Activated naive CD4-positive, alpha-beta T cell (primary cell): ENCODE measurements around the gene ABHD1.
"Not testable (repeated sequence)": the region's sequence is repeated elsewhere in the genome, so short reads cannot be mapped to it uniquely, and the experiment has no call there.

ENCODE experiments used
- DNase-seq, 4 experiments: peaks; one replicate each; lab custom pipeline; 2025; lab: John Stamatoyannopoulos, UW

ABHD1 gene

DNA sequence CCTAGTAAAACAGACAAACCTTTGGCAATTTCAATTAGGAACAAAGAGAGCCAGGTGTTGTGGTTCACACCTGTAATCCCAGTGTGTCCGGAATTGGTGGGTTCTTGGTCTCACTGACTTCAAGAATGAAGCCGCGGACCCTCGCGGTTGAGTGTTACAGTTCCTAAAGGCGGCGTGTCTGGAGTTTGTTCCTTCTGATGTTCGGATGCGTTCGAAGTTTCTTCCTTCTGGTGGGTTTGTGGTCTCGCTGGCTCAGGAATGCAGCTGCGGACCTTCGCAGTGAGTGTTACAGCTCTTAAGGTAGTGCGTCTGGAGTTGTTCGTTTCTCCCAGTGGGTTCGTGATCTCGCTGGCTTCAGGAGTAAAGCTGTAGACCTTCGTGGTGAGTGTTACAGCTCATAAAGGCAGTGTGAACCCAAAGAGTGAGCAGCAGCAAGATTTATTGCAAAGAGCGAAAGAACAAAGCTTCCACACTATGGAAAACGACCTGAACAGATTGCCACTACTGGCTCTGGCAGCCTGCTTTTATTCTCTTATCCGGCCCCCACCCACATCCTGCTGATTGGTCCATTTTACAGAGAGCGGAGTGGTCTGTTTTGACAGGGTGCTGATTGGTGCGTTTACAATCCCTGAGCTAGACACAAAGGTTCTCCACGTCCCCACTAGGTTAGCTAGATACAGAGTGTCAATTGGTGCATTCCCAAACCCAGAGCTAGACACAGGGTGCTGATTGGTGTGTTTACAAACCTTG lies 12.8 kb upstream of the ABHD1 start:
- not testable (repeated sequence) for DNase-seq

DNA sequence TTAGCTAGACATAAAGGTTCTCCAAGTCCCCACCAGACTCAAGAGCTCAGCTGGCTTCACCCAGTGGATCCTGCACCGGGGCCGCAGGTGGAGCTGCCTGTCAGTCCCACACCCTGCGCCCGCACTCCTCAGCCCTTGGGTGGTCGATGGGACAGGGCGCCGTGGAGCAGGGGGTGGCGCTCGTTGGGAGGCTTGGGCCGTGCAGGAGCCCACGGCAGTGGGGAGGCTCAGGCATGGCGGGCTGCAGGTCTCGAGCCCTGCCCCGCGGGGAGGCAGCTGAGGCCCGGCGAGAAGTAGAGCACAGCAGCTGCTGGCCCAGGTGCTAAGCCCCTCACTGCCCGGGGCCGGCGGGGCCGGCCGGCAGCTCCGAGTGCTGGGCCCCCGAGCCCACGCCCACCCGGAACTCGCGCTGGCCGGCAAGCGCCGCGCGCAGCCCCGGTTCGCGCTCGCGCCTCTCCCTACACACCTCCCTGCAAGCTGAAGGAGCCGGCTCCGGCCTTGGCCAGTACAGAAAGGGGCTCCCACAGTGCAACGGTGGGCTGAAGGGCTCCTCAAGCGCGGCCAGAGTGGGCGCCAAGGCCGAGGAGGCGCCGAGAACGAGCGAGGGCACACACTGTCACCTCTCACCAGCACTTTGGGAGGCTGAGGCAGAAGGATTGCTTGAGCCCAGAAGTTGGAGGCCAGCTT lies 12.1 kb upstream of the ABHD1 start:
- not testable (repeated sequence) for DNase-seq

DNA sequence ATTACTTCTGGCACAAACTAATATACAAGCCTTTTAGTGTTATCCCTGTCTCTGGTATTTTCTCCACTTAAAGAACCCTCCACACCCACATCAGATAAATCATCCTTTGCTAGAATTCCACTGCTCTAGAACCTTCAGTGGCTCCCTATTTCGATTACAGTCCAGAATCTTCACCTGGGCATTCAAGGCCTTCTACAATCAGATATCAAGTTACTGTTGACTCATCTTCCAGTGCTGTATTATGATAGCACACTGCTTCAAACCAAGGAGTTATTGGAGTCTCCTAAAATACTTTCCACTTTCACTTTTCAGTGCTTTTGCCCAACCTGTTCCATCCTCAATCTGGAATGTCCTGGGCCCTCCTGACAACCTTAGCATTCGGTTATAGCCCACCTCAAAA lies 8.1 kb upstream of the ABHD1 start:
- DNase-seq, result no peak

DNA sequence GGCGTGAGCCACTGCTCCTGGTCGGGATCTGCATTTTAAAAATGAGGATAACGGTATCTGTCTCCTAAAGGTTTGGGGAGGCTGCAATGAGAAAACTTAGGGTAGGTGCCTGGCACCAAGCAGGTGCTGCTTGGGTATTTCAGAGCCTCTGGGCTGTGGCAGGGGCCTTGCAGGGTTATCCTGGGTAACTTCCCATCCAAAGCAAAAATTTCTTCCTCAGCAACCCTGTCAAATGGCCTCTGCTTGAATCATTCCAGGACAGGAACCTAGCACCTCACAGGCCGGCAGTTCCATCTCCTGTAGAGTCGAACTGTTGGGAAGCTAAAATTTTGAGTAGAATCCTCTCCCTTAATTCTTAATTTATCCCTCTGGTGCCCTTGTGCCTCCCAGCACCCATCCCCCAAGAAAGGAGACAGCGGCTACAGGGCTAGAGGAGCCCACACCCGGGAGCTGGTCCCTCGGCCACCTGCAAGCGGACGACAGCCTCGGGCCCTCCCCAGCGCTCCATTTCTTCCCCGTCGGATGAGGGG lies 5.6 kb upstream of the ABHD1 start:
- no peak for DNase-seq

DNA sequence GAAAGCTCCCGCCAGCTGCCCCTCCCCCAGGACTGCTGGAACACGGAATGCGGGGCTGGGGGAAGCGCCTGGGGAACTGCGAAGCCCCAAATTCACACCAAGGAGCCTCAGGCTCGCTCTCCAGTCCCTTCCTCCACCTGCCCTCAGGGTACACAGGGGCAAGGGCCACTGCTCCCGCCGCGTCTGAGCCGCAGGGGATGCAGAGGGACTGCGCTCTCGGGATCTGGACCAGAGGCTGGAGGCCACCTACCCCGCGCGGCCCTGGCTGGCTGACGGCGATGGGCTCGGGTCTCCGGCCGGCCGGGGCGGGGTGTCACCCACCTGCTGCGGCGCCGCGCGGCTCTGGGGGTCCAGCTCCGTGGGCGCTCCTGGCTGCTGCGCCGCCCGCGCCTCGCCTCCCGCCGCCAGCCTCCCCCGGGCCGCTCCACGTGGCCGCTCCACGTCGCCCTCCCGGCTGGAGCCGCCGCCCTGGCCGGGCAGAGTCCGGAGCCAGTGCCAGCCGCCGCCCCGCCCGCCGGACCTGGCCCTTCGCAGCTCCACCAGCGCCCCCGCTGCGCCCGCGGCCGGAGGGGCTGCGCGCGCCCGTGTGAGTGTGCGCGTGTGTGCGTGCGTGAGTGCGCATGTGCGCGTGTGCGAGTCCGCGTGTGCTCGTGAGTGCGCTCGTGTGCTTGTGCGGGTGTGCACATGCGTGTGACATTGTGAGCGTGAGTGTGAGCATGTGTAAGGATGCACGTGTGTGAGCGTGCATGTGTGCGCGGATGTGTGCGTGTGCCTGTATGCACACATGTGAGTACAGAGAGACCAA lies 4.9 kb upstream of the ABHD1 start, which contains the start of gene CGREF1:
Gene CGREF1 (minus strand): TSS at position 604 of the 805 bp plus-strand sequence. CDS start 14,762 bp downstream, outside the sequence.
- no peak for DNase-seq

DNA sequence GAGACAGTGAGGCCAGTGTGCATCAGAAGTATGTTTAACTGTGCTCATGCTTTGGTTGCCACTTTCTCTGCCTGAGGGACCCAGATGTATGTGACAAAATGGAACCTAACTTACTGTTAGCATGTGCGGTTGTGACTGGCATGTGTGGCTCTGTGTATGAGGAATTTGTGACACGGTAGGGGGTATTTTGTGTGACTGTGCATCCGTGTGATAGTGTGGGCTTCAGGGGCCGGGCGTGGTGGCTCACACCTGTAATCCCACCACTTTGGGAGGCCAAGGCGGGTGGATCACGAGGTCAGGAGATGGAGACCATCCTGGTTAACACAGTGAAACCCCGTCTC lies 4.3 kb upstream of the ABHD1 start:
- not testable (repeated sequence) for DNase-seq

DNA sequence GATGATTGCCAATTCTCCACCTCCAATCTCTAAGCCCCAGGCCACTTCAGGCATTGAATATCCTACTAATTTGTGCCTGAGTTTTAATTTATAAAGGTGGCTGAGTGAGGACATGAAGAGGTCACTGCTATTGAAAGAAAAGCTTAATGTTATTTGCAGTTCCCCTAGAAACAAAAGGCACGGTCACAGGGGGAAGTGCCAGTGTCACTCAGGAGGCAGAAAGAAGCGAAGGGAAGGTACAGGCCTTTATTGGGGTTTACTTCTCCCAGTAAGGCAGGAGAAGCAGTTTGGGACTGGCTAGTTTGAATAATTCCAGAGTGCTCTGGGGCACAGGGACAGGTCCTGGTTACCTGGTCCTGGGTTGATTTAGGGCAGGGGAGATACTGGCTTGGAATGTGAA lies 1.7 kb upstream of the ABHD1 start:
- DNase-seq, result no peak

DNA sequence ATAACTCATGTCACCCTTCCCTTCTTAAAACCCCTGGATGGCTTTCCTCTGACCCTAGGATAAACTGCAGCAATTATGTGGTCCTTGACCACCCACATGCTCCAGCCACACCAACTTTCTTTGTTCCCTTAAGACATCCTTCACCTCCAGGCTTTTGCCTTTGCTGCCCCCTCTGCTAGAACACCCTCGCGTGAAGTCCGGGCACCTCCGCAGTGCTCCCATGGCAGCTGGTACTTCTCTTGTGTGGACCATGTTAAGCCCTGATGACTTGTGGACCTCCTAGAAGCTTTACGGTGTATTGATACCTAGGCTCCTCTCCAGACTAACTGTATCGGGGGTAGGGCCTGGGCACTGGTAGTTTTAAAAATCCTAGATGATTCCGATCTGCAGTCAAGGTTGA lies 824 bp upstream of the ABHD1 start:
- no peak for DNase-seq

DNA sequence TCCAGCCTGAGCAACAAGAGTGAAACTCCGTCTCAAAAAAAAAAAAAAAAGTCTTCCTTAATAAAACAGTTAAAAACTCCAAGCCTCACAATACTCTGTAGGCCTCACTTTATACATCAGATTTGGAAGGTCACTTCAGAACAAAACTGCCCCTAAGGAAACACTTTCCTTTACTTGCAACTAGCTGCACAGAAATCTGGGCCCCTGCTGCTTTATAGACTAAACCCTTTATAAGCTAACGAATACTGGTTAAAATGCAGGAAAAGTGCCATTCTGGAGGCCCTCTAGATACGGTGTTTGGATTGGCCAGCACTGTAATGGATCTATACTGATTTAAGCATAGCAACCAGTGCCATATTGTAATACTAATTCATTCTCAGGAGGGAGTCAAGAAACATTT lies 1.5 kb downstream of the ABHD1 start:
- no peak for DNase-seq

DNA sequence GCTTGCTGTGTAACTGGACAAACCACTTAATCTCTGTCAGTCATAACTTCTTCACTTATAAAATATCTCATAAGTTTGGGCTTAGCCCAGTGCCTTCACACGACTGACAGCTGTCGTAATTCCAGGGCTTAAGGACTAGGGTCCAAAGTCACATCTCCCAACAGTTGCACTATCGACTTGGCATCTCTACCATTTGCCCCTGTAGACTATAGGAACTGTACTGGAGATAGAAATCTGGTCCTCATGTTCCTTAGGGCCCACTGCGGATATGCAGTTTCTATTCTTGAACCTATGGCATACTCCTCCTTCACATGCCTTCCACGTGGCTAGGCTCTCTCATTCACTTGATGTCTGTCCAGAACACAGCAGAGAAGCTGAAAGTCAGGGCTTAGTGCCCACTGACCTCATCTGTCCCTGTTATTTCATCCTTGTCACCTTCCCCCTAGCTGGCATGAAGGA lies 2.7 kb downstream of the ABHD1 start:
- no peak for DNase-seq

DNA sequence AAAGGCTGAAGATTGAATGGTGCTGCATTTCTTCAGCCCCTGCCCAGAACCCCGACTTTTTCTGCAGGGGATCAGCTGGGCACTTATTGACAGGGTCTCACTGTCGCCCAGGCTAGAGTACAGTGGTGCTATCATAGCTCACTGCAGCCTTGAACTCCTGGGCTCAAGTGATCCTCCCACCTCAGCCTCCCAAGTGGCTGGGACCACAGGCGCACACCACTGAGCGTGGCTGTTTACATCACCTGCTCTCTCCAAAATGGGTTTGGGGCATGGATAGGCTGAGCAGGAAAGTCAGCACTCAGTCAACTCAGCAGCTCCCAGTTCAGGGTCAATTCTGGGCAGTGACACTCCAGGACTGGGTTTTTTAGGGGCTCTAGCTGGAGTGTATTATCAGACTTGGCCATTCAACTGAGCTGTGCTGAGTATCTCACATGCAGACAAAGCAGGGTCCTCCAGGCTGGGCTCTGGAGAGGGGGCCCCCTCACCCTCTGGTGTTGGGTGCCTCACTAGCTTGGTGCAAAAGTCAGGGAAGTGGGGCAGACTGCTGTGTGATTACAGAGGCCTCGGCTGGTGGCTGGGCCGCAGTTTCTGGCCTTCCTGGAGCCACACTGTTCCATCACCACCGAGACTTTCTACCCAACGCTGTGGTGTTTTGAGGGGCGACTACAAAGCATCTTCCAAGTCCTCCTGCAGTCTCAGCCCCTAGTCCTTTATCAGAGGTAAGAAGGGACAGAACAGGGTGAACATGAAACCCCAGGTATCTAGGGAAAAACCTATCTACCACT lies 4.5 kb downstream of the ABHD1 start:
- DNase-seq, result no peak

DNA sequence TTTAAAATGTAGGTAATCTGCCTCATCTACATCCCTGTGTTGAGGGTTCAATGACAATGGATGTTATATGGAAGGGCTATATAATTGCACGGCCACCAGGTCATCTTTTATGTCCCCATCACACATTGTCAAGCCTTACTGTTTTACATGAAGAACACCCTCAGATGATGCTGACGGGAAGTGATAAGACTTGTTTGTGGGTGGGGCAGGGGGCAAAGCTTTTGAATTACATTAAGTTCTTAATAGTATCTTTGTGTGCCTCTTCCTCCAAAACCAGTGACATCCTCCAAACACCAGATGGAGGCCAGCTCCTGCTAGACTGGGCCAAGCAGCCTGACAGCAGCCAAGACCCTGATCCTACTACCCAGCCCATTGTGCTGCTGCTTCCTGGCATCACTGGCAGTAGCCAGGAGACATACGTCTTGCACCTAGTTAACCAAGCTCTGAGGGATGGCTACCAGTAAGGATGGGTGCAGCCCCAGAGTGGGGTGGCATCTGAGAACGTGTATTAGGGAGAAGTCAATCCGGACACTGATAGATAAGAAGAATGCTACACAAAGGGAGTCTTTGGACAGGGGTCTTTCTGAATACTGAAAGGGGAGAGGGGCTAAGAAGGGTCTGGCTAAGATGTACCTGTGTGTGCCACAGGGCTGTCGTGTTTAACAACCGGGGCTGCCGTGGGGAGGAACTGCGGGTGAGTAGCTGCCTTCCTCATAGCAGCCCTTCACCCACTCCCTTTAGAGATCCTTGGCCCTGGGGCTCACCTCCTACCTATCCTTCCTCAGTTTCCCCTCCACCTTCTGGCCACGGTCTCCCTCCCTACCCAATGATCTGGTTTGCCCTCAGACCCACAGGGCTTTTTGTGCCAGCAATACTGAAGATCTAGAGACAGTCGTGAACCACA lies 5.3 kb downstream of the ABHD1 start:
- DNase-seq, result no peak

DNA sequence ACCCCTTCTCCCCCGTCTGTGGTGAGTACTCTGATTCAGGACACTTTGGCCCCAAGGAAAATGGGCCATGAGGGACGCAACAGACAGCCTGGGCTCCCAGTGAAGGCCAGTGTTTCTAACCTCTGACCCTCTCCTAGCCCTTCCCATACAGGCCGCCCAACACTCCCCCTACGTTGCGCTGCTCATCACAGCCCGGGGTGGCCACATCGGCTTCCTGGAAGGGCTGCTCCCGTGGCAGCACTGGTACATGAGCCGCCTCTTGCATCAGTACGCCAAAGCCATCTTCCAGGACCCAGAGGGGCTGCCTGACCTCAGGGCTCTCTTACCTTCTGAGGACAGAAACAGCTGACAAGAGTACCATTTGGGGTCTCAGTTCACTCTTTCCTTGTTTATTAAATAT lies 6.8 kb downstream of the ABHD1 start:
- no peak for DNase-seq

DNA sequence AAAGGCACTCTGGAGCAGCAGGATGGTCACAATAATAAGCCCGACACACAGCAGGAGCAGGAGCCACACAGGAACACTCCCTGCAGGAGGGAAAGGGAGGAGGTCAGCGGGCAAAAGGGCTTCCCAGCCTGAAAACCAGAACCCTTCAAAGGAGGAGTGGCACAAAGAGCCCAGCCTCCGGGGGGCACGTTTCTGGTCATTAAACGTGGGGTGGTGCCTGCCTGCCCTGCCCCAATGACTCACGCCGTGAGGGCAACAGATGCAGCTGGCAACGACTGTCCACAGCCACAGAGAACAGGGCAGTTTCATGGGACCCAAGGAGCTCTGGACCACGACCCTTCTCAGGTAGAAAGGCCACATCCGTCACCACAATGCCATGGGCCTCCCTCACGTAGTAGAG lies 7.8 kb downstream of the ABHD1 start:
- no peak for DNase-seq

DNA sequence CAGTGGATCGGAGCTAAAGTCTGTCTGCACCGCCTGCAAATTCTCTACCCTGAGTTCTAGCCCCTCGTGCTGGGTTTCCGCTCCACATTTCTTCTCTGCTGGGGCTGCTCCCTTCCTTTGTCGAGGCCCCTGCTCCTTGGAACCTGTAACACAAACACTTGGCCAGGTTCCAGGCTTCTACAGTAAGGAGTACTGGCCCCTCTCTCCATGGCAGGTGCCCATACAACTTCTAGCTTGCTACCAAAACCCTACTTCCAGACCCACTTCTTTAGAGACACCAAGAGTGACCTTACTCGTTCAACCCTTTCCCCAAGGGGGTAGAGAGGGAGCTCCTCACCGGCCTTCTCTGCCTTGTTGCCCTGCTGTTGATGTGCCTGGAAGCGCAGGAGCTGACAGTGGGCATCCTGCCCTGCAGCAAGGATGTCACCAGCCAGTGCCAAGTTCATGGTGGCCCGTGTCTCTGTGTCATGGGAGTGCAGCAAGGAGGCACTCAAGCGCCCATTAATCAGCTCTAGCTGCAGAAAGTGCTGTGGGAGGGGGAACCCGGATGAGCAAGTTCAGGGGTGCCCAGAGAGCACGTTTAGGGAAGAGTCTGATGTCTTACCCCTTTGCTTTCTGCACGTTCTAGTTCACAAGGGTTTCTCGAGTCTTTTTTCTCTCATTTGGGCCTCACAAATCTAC lies 9.7 kb downstream of the ABHD1 start:
- DNase-seq, result no peak

DNA sequence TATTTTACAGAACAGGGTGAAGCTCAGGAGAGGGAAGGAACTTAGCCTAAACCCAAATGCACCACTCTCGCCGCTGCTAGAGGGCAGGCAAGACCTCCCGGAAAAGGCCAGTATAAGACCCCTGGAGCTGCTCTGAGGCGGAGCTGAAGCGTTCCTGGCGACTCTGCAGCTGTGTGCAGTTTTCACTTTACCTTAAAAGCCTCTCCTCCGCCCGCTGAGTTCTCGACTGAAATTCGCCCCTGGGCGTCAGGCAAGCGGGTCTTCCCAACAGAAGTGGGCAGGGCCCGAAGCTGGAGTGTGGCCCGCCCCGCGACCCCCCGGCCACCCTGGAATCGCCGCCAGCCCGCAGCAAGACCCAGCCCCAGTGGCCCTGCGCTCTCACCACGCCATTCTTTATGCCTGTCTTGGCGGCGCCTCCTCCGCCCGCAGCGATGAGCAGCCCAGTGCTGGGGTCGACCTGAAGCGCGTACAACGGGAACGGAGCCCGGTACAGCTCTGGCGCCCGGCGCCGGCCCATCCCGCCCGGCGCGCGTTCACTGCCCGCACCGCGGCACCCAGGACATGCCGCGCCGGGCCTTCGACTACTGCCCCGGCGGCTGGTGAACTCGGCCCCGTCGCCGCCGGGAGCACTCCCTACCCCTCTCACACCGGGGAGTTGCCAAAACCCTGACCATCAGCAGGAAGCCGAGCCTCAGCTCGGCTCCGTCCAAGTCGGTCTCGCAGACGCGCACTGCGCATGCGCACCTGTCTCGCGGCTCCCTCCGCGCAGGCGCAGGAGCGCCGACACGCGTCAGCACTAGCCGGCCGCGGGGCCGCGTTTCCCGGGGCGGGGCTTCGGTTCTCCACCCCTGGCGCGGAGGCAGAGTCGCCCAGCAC lies 10.5 kb downstream of the ABHD1 start, which contains the start of gene PREB:
Gene PREB (minus strand): TSS at position 732 of the 876 bp plus-strand sequence. CDS start 215 bp downstream, at position 517.
- DNase-seq, result peak; percentile 94 to 98 (median 97)

DNA sequence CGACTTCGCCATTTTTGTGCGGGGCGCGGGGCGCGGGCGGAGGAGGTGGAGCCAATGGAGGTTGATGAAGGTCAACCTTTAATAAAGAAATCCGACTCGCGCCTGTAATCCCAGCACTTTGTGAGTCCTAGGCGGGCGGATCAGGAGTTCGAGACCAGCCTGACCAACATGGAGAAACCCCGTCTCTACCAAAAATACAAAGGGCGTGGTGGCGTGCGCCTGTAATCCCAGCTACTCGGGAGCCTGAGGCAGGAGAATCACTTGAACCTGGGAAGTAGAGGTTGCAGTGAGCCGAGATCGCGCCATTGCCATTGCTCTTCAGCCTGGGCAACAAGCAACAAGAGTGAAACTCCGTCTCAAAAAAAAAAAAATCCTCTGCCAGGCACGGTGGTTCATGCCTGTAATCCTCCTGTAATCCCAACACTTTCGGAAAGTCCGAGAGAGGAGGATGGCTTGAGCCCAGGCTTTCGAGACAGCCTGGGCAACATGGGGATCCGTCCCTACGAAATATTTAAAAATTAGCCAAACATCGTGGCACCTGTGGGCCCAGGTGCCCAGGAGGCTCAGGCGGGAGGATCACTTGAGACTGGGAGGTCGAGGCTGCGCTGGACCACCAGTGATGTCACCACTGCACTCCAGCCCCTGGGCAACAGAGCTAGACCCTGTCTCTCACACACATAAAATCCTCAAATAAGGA lies 11.3 kb downstream of the ABHD1 start:
- no peak for DNase-seq

DNA sequence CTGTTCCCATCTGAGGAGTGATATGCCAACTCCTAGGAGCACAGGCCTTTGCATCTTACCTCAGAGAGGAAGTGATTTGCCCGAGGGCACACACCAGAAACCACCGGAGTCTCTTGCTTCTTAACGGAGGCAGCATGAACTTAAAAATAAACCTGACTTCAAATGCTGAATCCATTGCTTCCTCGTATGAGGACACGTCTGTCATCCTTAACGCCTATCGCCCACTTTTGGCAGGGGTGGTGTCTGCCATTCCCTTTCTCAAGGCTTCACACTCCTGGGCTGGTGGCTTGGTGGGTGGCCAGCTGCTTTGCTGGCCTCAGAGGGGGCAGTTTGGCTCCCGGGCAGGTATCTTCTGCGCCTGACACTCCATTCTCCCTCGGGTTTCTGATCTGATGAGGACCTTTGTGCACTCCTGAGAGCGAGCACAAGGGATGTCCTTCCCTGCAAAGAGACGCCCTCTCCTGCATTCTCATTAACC lies 11.9 kb downstream of the ABHD1 start:
- DNase-seq, result no peak
